DOHH2 (cell line): Measurements from ENCODE around the gene SYCP2.

Experiments used
- H3F3A ChIP-seq: fragments of 200-600 bp; sonication (generic), shearing (Covaris generic); 2 replicates; pipeline ENCODE4 v1.6.0; 2016; ENCODE audit warnings: antibody characterized with exemption, mild to moderate bottlenecking; ENCODE audit not compliant: control insufficient read depth, insufficient read depth
- H3K27ac ChIP-seq: fragments of 200-600 bp; sonication (generic); 2 replicates; pipeline ENCODE4 v1.5.1; 2014; ENCODE audit warnings: low read depth, mild to moderate bottlenecking, low read length, moderate library complexity
- H3K27me3 ChIP-seq: fragments of 200-600 bp; sonication (generic); 2 replicates; pipeline ENCODE4 v1.6.1; 2014; ENCODE audit warnings: mild to moderate bottlenecking, low read length, mixed read lengths; ENCODE audit not compliant: control insufficient read depth
- H3K36me3 ChIP-seq: fragments of 200-600 bp; sonication (generic); 2 replicates; pipeline ENCODE4 v1.6.1; 2014; ENCODE audit warnings: mild to moderate bottlenecking, low read length, moderate library complexity, mixed read lengths; ENCODE audit not compliant: control insufficient read depth
- H3K4me1 ChIP-seq: fragments of 200-600 bp; sonication (generic); 2 replicates; pipeline ENCODE4 v1.6.1; 2014; ENCODE audit warnings: mild to moderate bottlenecking, low read length, mixed read lengths; ENCODE audit not compliant: control insufficient read depth
- H3K4me2 ChIP-seq: fragments of 200-600 bp; sonication (generic); 2 replicates; pipeline ENCODE4 v1.6.0; 2014; ENCODE audit warnings: mild to moderate bottlenecking, low read length, moderate library complexity
- H3K4me3 ChIP-seq: fragments of 200-600 bp; sonication (generic); 2 replicates; pipeline ENCODE4 v1.5.1; 2014; ENCODE audit warnings: mild to moderate bottlenecking, low read length, mixed read lengths
- H3K79me2 ChIP-seq: fragments of 200-600 bp; sonication (generic); 2 replicates; pipeline ENCODE4 v1.6.1; 2014; ENCODE audit warnings: mild to moderate bottlenecking, low read length, mixed read lengths; ENCODE audit not compliant: control insufficient read depth
- H3K9me2 ChIP-seq: fragments of 200-600 bp; sonication (generic); replicated peaks from 2 replicates; pipeline ENCODE4 v1.6.1; 2014; ENCODE audit warnings: mild to moderate bottlenecking, low read length, mixed read lengths; ENCODE audit not compliant: control insufficient read depth
- H3K9me3 ChIP-seq: fragments of 200-600 bp; sonication (generic); 2 replicates; pipeline ENCODE4 v1.6.1; 2014; ENCODE audit warnings: antibody characterized with exemption, low read length, mixed read lengths; ENCODE audit not compliant: control insufficient read depth, insufficient read depth
- H4K20me1 ChIP-seq: fragments of 200-600 bp; sonication (generic); 2 replicates; pipeline ENCODE4 v1.6.0; 2014; ENCODE audit warnings: low read depth, mild to moderate bottlenecking, antibody characterized with exemption, low read length, moderate library complexity; ENCODE audit not compliant: control insufficient read depth, insufficient read depth
- CTCF ChIP-seq: fragments of 200-600 bp; sonication (generic); IDR thresholded peaks from one replicate; pipeline ENCODE4 v1.5.1; 2014; ENCODE audit warnings: antibody characterized with exemption, mild to moderate bottlenecking, low read depth, low read length; ENCODE audit not compliant: poor library complexity, severe bottlenecking
- EZH2phosphoT487 ChIP-seq: fragments of 200-600 bp; sonication (generic); IDR thresholded peaks from 2 replicates; pipeline ENCODE4 v1.6.1; 2017; ENCODE audit warnings: borderline replicate concordance, mild to moderate bottlenecking, antibody characterized with exemption, low read length, moderate library complexity, mixed read lengths

SYCP2 gene

GRCh38 chr20:59884494-59884893 lies 48.9 kb downstream of the SYCP2 start:
- H3F3A ChIP-seq, result no peaks in the 10 kb centered on the region
- TF ChIP-seq EZH2phosphoT487, result no peak
- H3K4me1 ChIP-seq, result no peaks in the 10 kb centered on the region
- H3K9me2 ChIP-seq, result no peaks in the 10 kb centered on the region
- no peaks in the 10 kb centered on the region for H4K20me1 ChIP-seq
- no peaks in the 10 kb centered on the region for H3K36me3 ChIP-seq
- H3K79me2 ChIP-seq, result no peaks in the 10 kb centered on the region
- H3K4me2 ChIP-seq, result no peak overlapping the region
- no peak overlapping the region for H3K4me3 ChIP-seq
- no peaks in the 10 kb centered on the region for H3K9me3 ChIP-seq
- H3K27ac ChIP-seq, result no peak overlapping the region
- peaks cover 3% of the 10 kb centered on the region for H3K27me3 ChIP-seq

GRCh38 chr20:59880198-59880597 lies 53.2 kb downstream of the SYCP2 start:
- Histone ChIP-seq H3K4me1 (no peaks in the 10 kb centered on the region), H3F3A (no peaks in the 10 kb centered on the region), H3K27me3 (no peaks in the 10 kb centered on the region), H3K4me3 (no peak overlapping the region), H3K27ac (no peak overlapping the region), H3K9me3 (no peaks in the 10 kb centered on the region), H3K36me3 (no peaks in the 10 kb centered on the region), H3K9me2 (no peaks in the 10 kb centered on the region), H4K20me1 (no peaks in the 10 kb centered on the region), H3K79me2 (no peaks in the 10 kb centered on the region), H3K4me2 (no peak overlapping the region)
- no peak for TF ChIP-seq EZH2phosphoT487
- no peak for TF ChIP-seq CTCF

- H3K9me3 ChIP-seq, result no peaks in the 10 kb centered on the region
- H3K27me3 ChIP-seq, result no peaks in the 10 kb centered on the region
- H3K4me3 ChIP-seq, result no peak overlapping the region
- H3F3A ChIP-seq, result no peaks in the 10 kb centered on the region
- H3K79me2 ChIP-seq, result no peaks in the 10 kb centered on the region
- H3K4me2 ChIP-seq, result no peak overlapping the region
- no peak overlapping the region for H3K27ac ChIP-seq
- no peaks in the 10 kb centered on the region for H3K36me3 ChIP-seq
- H4K20me1 ChIP-seq, result no peaks in the 10 kb centered on the region
- H3K4me1 ChIP-seq, result no peaks in the 10 kb centered on the region
- no peak for TF ChIP-seq CTCF
- no peak for TF ChIP-seq EZH2phosphoT487
- no peaks in the 10 kb centered on the region for H3K9me2 ChIP-seq
Observed at GRCh38 chr20:59873409-59873808, 60.0 kb downstream of the SYCP2 start.

GRCh38 chr20:59871096-59871495 lies 62.3 kb downstream of the SYCP2 start:
- TF ChIP-seq CTCF (no peak), EZH2phosphoT487 (no peak)
- no peaks in the 10 kb centered on the region for H3K4me1 ChIP-seq
- H3K27ac ChIP-seq, result no peak overlapping the region
- no peaks in the 10 kb centered on the region for H3K36me3 ChIP-seq
- no peaks in the 10 kb centered on the region for H3F3A ChIP-seq
- no peaks in the 10 kb centered on the region for H3K9me3 ChIP-seq
- H3K4me2 ChIP-seq, result no peak overlapping the region
- H4K20me1 ChIP-seq, result no peaks in the 10 kb centered on the region
- no peaks in the 10 kb centered on the region for H3K27me3 ChIP-seq
- no peaks in the 10 kb centered on the region for H3K79me2 ChIP-seq
- no peaks in the 10 kb centered on the region for H3K9me2 ChIP-seq
- no peak overlapping the region for H3K4me3 ChIP-seq
